SK-N-SH (cell line): ENCODE measurements around the gene CCDC149. TPM values are rescaled to one million over a fixed set of nuclear protein-coding genes. Genes with fewer than 3 reads are reported as not detected.

ENCODE experiments used
- CTCF ChIA-PET: fragments of 300-600, 350-600 bp; formaldehyde crosslinking; extraction: SDS; loops from one replicate; lab custom pipeline; 2021; lab: Yijun Ruan, JAX
- POLR2A ChIA-PET: fragments of 350-600 bp; sonication (Branson Sonifier 250); formaldehyde crosslinking; extraction: SDS; loops from one replicate; lab custom pipeline; 2020; ENCODE audit warnings: antibody characterized with exemption, inconsistent platforms; lab: Yijun Ruan, JAX
- DNase-seq: peaks from one replicate; pipeline ENCODE4 v3.0.0; 2012
- H2AFZ ChIP-seq: fragments of 200-600 bp; sonication (generic); 2 replicates; pipeline ENCODE4 v1.8.1; 2016; ENCODE audit warnings: antibody characterized with exemption, mild to moderate bottlenecking, low read depth
- H3F3A ChIP-seq: fragments of 200-600 bp; sonication (generic); replicated peaks from 2 replicates; pipeline ENCODE3; 2016; ENCODE audit warnings: antibody characterized with exemption, mild to moderate bottlenecking; ENCODE audit not compliant: insufficient read depth
- H3K27ac ChIP-seq, 2 experiments: fragments of 200-500 bp in 1 of 2; fragments of 200-600 bp in 1 of 2; sonication (Bioruptor generic) in 1 of 2; sonication (generic), shearing (Covaris generic) in 1 of 2; 2 replicates each; pipeline versions ENCODE4 v1.5.1 to v1.6.1; 2014 to 2016; ENCODE audit warnings: low read depth in 2 of 2, inconsistent platforms in 1 of 2, low read length in 1 of 2, mild to moderate bottlenecking in 1 of 2, mixed read lengths in 1 of 2
- H3K27me3 ChIP-seq: fragments of 200-600 bp; sonication (generic), shearing (Covaris generic); 2 replicates; pipeline ENCODE4 v1.6.1; 2016; ENCODE audit warnings: mixed run types; ENCODE audit not compliant: insufficient read depth
- H3K36me3 ChIP-seq, 2 experiments: fragments of 200-500 bp in 1 of 2; fragments of 200-600 bp in 1 of 2; sonication (Bioruptor generic) in 1 of 2; sonication (generic) in 1 of 2; replicated peaks in 1 of 2; 2 replicates each; pipeline versions ENCODE3 to v1.5.1; 2014 to 2016; ENCODE audit warnings: low read length in 1 of 2, mild to moderate bottlenecking in 1 of 2; ENCODE audit not compliant: insufficient read depth in 2 of 2, control insufficient read depth in 1 of 2
- H3K4me1 ChIP-seq, 2 experiments: fragments of 200-500 bp in 1 of 2; fragments of 200-600 bp in 1 of 2; sonication (Bioruptor generic) in 1 of 2; sonication (generic), shearing (Covaris generic) in 1 of 2; 2 replicates each; pipeline versions ENCODE4 v1.5.1 to v1.6.1; 2014 to 2016; ENCODE audit warnings: low read depth in 1 of 2, low read length in 1 of 2, mixed run types in 1 of 2; ENCODE audit not compliant: insufficient read depth in 2 of 2, control insufficient read depth in 1 of 2
- H3K4me2 ChIP-seq: fragments of 200-600 bp; sonication (generic), shearing (Covaris generic); 2 replicates; pipeline ENCODE4 v1.6.1; 2017; ENCODE audit warnings: mixed run types
- H3K4me3 ChIP-seq, 2 experiments: fragments of 200-500 bp in 1 of 2; fragments of 200-600 bp in 1 of 2; sonication (Bioruptor generic) in 1 of 2; sonication (generic), shearing (Covaris generic) in 1 of 2; 2 replicates each; pipeline versions ENCODE4 v1.5.1 to v1.8.1; 2014 to 2016; ENCODE audit warnings: low read depth in 2 of 2, inconsistent platforms in 1 of 2, low read length in 1 of 2, mild to moderate bottlenecking in 1 of 2, mixed read lengths in 1 of 2, moderate library complexity in 1 of 2
- H3K79me2 ChIP-seq: fragments of 200-600 bp; sonication (generic); 2 replicates; pipeline ENCODE4 v1.8.1; 2017; ENCODE audit warnings: mild to moderate bottlenecking; ENCODE audit not compliant: insufficient read depth
- H3K9ac ChIP-seq: fragments of 200-600 bp; sonication (generic); 2 replicates; pipeline ENCODE4 v1.6.1; 2017; ENCODE audit warnings: mixed run types
- H3K9me2 ChIP-seq: fragments of 200-600 bp; sonication (generic); 2 replicates; pipeline ENCODE4 v1.6.1; 2017; ENCODE audit warnings: mixed run types
- H3K9me3 ChIP-seq: fragments of 200-600 bp; sonication (generic); 2 replicates; pipeline ENCODE4 v1.6.1; 2017; ENCODE audit warnings: mixed run types, mild to moderate bottlenecking, moderate library complexity
- H4K20me1 ChIP-seq: fragments of 200-600 bp; sonication (generic); 2 replicates; pipeline ENCODE4 v1.6.1; 2017; ENCODE audit warnings: mild to moderate bottlenecking, mixed run types; ENCODE audit not compliant: insufficient read depth
- CHD2 ChIP-seq: fragments of 150-350 bp; IDR thresholded peaks from 2 replicates; pipeline ENCODE4 v1.6.1; 2018; ENCODE audit warnings: low read length; ENCODE audit not compliant: partially characterized antibody
- CTCF ChIP-seq: fragments of 200-600 bp; sonication (generic); IDR thresholded peaks from 2 replicates; pipeline ENCODE4 v1.6.1; 2017; ENCODE audit warnings: antibody characterized with exemption, mild to moderate bottlenecking, moderate library complexity
- ELF1 ChIP-seq: IDR thresholded peaks from 2 replicates; pipeline ENCODE4 v1.4.0; 2012
- FOSL2 ChIP-seq: IDR thresholded peaks from 2 replicates; pipeline ENCODE4 v1.4.0; 2012; ENCODE audit warnings: low read depth, mild to moderate bottlenecking, moderate library complexity, borderline replicate concordance
- IRF3 ChIP-seq: fragments of 150-350 bp; IDR thresholded peaks from 2 replicates; pipeline ENCODE4 v1.6.1; 2016; ENCODE audit warnings: mild to moderate bottlenecking, low read depth, low read length
- JUND ChIP-seq: IDR thresholded peaks from 2 replicates; pipeline ENCODE4 v1.4.0; 2012
- MAX ChIP-seq: IDR thresholded peaks from 2 replicates; pipeline ENCODE4 v1.4.0; 2012; ENCODE audit warnings: low read depth
- POLR2AphosphoS5 ChIP-seq: IDR thresholded peaks from 2 replicates; pipeline ENCODE4 v1.6.1; 2012; ENCODE audit warnings: low read depth, low read length
- RFX5 ChIP-seq: IDR thresholded peaks from 2 replicates; pipeline ENCODE4 v1.6.1; 2012; ENCODE audit warnings: mild to moderate bottlenecking, improper control_type of control experiment, low read length
- RXRA ChIP-seq: IDR thresholded peaks from 2 replicates; pipeline ENCODE4 v1.4.0; 2012; ENCODE audit warnings: low read depth, mild to moderate bottlenecking, borderline replicate concordance
- SIN3A ChIP-seq: IDR thresholded peaks from 2 replicates; pipeline ENCODE4 v1.6.1; 2012; ENCODE audit warnings: low read depth, mild to moderate bottlenecking, low read length, moderate library complexity, borderline replicate concordance
- SMC3 ChIP-seq: IDR thresholded peaks from 2 replicates; pipeline ENCODE4 v1.6.1; 2012; ENCODE audit warnings: low read depth, low read length, improper control_type of control experiment
- TAF1 ChIP-seq: IDR thresholded peaks from 2 replicates; pipeline ENCODE4 v1.6.1; 2012; ENCODE audit warnings: low read depth, mild to moderate bottlenecking, low read length, moderate library complexity, borderline replicate concordance
- TCF12 ChIP-seq: IDR thresholded peaks from 2 replicates; pipeline ENCODE4 v1.4.0; 2012
- USF1 ChIP-seq: IDR thresholded peaks from 2 replicates; pipeline ENCODE4 v1.4.0; 2012; ENCODE audit warnings: low read depth, borderline replicate concordance
- ZBTB33 ChIP-seq: IDR thresholded peaks from 2 replicates; pipeline ENCODE4 v1.4.0; 2012; ENCODE audit warnings: low read depth, borderline replicate concordance
- WGBS: methylation state at CpG from one replicate; pipeline ENCODE4 v1.1.6; 2017; ENCODE audit warnings: low lambda C conversion rate; 5-methylcytosine and 5-hydroxymethylcytosine counted together
- polyA plus RNA-seq, 3 experiments: library from polyadenylated mRNA; depleted of rRNA; stranded (reverse); fragments of >200 nt; gene quantifications; 2 replicates each; pipeline ENCODE4 v1.2.3, GENCODE V29; 2012

CCDC149 gene
- polyA plus RNA-seq, 1 of the 3 experiments (the other 2 are of a cell fraction) = 5.5 TPM

DNA sequence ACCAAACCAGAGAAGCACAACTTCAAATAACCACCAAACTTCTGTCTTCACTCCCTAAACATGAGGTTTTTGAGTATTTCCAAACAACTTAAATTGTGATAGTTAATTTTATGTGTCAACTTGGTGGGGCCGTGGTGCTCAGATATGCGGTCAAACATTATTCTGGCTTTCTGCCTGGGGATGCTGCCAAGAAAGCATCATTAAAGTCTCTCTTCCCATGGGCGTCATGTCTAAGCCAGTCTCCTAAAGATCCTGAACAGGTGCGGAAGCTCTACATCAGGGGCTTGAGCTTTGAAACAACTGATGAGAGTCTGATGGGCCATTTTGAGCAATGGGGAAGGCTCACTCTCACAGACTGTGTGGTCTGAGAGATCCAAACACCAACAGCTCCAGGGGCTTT, 141.6 kb downstream of the CCDC149 start (continued):
- TF ChIP-seq ZBTB33 = no peak
- no peak for TF ChIP-seq RXRA
- TF ChIP-seq SMC3 = no peak
- TF ChIP-seq FOSL2 = no peak
- no peak for TF ChIP-seq CHD2
- no peak for TF ChIP-seq JUND

DNA sequence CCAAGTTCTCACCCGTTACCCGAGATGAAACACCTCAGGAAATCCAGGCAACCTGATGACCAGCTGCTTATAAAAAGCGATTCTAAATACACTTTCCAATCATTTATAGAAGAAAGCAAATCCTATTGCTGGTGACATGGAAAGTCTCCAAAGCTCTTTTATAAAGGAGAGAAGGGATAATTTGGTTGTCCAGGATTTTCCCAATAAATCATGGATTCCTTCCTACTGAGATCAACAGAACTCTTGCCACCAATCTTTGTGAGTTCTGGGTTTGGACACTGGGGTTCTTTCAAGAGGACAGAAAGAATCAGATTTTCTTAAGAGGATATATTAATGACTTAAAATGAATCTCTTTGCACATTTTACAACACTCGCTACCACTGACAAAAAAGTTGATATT, 142.2 kb downstream of the CCDC149 start:
- DNase-seq = no peak
- 52% methylated on average over 4 of the region's 4 CpGs for WGBS
- peak overlapping the region in 1 of 2 experiments; percentile 94; a peak in 2 of 4 replicates for H3K27ac ChIP-seq
- H3K4me2 ChIP-seq = peak overlapping the region; percentile 35; the same call in 1 of the 2 replicates
- TF ChIP-seq TAF1 (no peak), POLR2AphosphoS5 (no peak), ZBTB33 (no peak), FOSL2 (no peak)
- TF ChIP-seq, all 33 proteins: peak for 0
- no peaks in the 10 kb centered on the region for H3K79me2 ChIP-seq
- no peaks in the 10 kb centered on the region for H3K27me3 ChIP-seq
- no peaks in the 10 kb centered on the region for H3K36me3 ChIP-seq
- H4K20me1 ChIP-seq = no peaks in the 10 kb centered on the region
- peak overlapping the region; percentile 20; the same call in 1 of the 2 replicates for H3K9ac ChIP-seq
- H3K9me3 ChIP-seq = no peaks in the 10 kb centered on the region
- CTCF ChIA-PET = no interaction called here
- H3K9me2 ChIP-seq = no peaks in the 10 kb centered on the region
- peaks cover 0 to 21% of the 10 kb centered on the region in 2 experiments; a peak in 2 of 4 replicates for H3K4me1 ChIP-seq
- H2AFZ ChIP-seq = peak overlapping the region; percentile 7; the same call in 1 of the 2 replicates
- POLR2A ChIA-PET = no interaction called here
- H3K4me3 ChIP-seq = no peak overlapping the region
- peaks cover 15% of the 10 kb centered on the region for H3F3A ChIP-seq

DNA sequence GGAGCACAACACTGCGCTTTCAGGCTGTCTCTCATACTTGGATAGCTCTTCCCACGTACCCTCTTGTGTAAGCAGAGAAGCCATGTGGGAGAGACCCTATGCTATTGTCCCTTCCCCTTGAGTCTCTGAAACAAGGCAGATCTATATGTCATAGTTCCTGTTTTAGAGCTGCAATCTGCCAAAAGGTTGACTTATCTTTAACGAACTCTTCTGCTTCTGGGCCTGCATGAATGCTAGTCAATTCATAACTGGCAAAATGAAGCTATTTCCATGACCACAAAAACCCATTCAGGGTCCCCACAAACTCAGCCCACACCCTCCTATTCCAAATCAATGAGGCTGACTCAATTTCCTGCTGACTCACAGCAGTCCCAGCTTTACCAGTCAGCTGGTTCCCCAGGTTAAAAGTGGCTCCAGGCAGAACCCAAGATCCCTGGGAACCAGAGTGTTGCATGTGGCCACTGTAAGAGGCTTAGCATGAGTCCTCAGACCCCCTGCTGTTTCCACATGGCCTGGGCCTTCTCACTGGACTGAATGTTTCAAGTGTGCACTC, 142.7 kb downstream of the CCDC149 start:
- H4K20me1 ChIP-seq = no peaks in the 10 kb centered on the region
- no peaks in the 10 kb centered on the region for H3K9me2 ChIP-seq
- peaks cover 0 to 21% of the 10 kb centered on the region in 2 experiments; a peak in 2 of 4 replicates for H3K4me1 ChIP-seq
- ChIA-PET POLR2A (no interaction called here), CTCF (no interaction called here)
- H3F3A ChIP-seq = peaks cover 15% of the 10 kb centered on the region
- H3K4me2 ChIP-seq = peak overlapping the region; percentile 35; the same call in 1 of the 2 replicates
- H3K27ac ChIP-seq = peak overlapping the region in 1 of 2 experiments; percentile 94; a peak in 2 of 4 replicates
- no peaks in the 10 kb centered on the region for H3K36me3 ChIP-seq
- H3K27me3 ChIP-seq = no peaks in the 10 kb centered on the region
- peak overlapping the region; percentile 42; the same call in 1 of the 2 replicates for H3K9ac ChIP-seq
- H3K9me3 ChIP-seq = no peaks in the 10 kb centered on the region
- WGBS = 39% methylated on average over 3 of the region's 3 CpGs
- no peaks in the 10 kb centered on the region for H3K79me2 ChIP-seq
- DNase-seq = no peak
- peak overlapping the region; percentile 58 for H2AFZ ChIP-seq
- no peak overlapping the region for H3K4me3 ChIP-seq
- TF ChIP-seq MAX (peak; percentile 94), CTCF (no peak), RFX5 (no peak), CHD2 (no peak), IRF3 (no peak), ELF1 (peak; percentile 15; the same call in 1 of the 2 replicates), SIN3A (no peak), TCF12 (peak; percentile 88), USF1 (no peak)
